Measurements from ENCODE around the gene RAMAC.

DNA sequence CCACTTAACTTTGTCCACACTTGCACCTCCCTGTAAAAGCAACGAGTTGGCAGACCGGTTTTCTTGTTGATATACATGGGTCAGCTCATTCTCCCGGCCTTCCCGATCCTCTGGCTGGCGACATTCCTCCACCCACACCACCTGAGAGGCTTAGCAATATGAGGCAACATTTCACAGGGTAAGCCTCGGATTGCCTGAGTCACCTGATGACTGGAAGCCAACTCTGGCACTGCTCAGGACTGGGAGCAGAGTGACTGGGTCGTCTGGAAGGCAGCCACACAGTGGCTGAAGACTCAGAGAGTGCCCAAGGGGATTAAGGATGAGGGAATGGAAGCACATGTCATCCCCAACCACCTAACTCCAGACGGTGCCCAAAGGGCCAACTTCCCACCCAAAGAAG lies 43.3 kb upstream of the RAMAC start:
- no peak for TF ChIP-seq BHLHE40 (IDR thresholded peaks at IDR 0.05; ENCODE audit: low read depth, low read length)
- no peak for TF ChIP-seq SREBF2 (IDR thresholded peaks at IDR 0.05)
- no peak for TF ChIP-seq REST (IDR thresholded peaks at IDR 0.05)
- TF ChIP-seq, protein P1, sequence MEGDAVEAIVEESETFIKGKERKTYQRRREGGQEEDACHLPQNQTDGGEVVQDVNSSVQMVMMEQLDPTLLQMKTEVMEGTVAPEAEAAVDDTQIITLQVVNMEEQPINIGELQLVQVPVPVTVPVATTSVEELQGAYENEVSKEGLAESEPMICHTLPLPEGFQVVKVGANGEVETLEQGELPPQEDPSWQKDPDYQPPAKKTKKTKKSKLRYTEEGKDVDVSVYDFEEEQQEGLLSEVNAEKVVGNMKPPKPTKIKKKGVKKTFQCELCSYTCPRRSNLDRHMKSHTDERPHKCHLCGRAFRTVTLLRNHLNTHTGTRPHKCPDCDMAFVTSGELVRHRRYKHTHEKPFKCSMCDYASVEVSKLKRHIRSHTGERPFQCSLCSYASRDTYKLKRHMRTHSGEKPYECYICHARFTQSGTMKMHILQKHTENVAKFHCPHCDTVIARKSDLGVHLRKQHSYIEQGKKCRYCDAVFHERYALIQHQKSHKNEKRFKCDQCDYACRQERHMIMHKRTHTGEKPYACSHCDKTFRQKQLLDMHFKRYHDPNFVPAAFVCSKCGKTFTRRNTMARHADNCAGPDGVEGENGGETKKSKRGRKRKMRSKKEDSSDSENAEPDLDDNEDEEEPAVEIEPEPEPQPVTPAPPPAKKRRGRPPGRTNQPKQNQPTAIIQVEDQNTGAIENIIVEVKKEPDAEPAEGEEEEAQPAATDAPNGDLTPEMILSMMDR (IDR thresholded peaks at IDR 0.05) = no peak
- TF ChIP-seq HOXA7 (CRISPR knock-in tag; IDR thresholded peaks at IDR 0.05) = no peak
- TF ChIP-seq NFE2L2 (conservative IDR thresholded peaks at IDR 0.05; ENCODE audit: low read length) = no peak
- TF ChIP-seq RAD21 (conservative IDR thresholded peaks at IDR 0.05 in 1 of 2, IDR thresholded peaks at IDR 0.05 in 1 of 2) = no peak
- TF ChIP-seq, protein P2, sequence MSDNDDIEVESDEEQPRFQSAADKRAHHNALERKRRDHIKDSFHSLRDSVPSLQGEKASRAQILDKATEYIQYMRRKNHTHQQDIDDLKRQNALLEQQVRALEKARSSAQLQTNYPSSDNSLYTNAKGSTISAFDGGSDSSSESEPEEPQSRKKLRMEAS (IDR thresholded peaks at IDR 0.05) = no peak
- no peak for TF ChIP-seq CHD2 (IDR thresholded peaks at IDR 0.05; ENCODE audit: low read length, partially characterized antibody)
- no peak for TF ChIP-seq HOXB13 (CRISPR knock-in tag; IDR thresholded peaks at IDR 0.05; ENCODE audit: low read depth)
- TF ChIP-seq CHD4 (IDR thresholded peaks at IDR 0.05; ENCODE audit: borderline replicate concordance) = no peak
- TF ChIP-seq POLR2A (IDR thresholded peaks at IDR 0.05; ENCODE audit: low read length) = no peak
- TF ChIP-seq RCOR1 (IDR thresholded peaks at IDR 0.05; ENCODE audit: low read depth, low read length) = no peak
- no peak for TF ChIP-seq EP300 (IDR thresholded peaks at IDR 0.05)

Data from A549 (cell line).